ENCODE measurements around the gene C11orf42. TPM values are rescaled to one million over a fixed set of nuclear protein-coding genes. Genes with fewer than 3 reads are reported as not detected.

The C11orf42 gene
- total RNA-seq, 1 donor from 2014 or later, result not detected

- Histone ChIP-seq H3K27me3 (ENCODE audit: control insufficient read depth, insufficient read depth, low read length) (no peaks in the 10 kb centered on the region), H3K36me3 (ENCODE audit: control insufficient read depth, insufficient read depth, low read length) (no peaks in the 10 kb centered on the region), H3K4me3 (ENCODE audit: low read depth, low read length) (peak overlapping the region; percentile 89)
- no peak for DNase-seq (ENCODE audit: low read depth)
- TF ChIP-seq CTCF (IDR thresholded peaks at IDR 0.05; ENCODE audit: insufficient read depth, low read length, poor library complexity, severe bottlenecking), result no peak
Measured at GRCh38 chr11:6233984-6234386, 28.6 kb downstream of the C11orf42 start.

- H3K36me3 ChIP-seq (ENCODE audit: control insufficient read depth, insufficient read depth, low read length), result no peaks in the 10 kb centered on the region
- H3K27me3 ChIP-seq (ENCODE audit: control insufficient read depth, insufficient read depth, low read length), result no peaks in the 10 kb centered on the region
- DNase-seq (ENCODE audit: low read depth), result peak; percentile 97
- TF ChIP-seq CTCF (IDR thresholded peaks at IDR 0.05; ENCODE audit: insufficient read depth, low read length, poor library complexity, severe bottlenecking), result no peak
- H3K4me3 ChIP-seq (ENCODE audit: low read depth, low read length), result peak within 1 kb of the TSS; percentile 89
Measured at GRCh38 chr11:6234387-6235107, 29.2 kb downstream of the C11orf42 start, which contains the start of gene FHIP1B. Gene FHIP1B, minus strand, starts transcription at chr11:6234636. Its CDS starts 10,120 bp downstream, at chr11:6224516.

- Histone ChIP-seq H3K27me3 (ENCODE audit: control insufficient read depth, insufficient read depth, low read length) (no peaks in the 10 kb centered on the region), H3K36me3 (ENCODE audit: control insufficient read depth, insufficient read depth, low read length) (no peaks in the 10 kb centered on the region), H3K4me3 (ENCODE audit: low read depth, low read length) (no peak overlapping the region)
- no peak for DNase-seq (ENCODE audit: low read depth)
- no peak for TF ChIP-seq CTCF (IDR thresholded peaks at IDR 0.05; ENCODE audit: insufficient read depth, low read length, poor library complexity, severe bottlenecking)
Measured at GRCh38 chr11:6237266-6237665, 31.9 kb downstream of the C11orf42 start.

GRCh38 chr11:6237761-6238302 is 32.5 kb downstream of the C11orf42 start:
- no peak for DNase-seq (ENCODE audit: low read depth)
- H3K36me3 ChIP-seq (ENCODE audit: control insufficient read depth, insufficient read depth, low read length), result no peaks in the 10 kb centered on the region
- H3K4me3 ChIP-seq (ENCODE audit: low read depth, low read length), result no peak overlapping the region
- no peak for TF ChIP-seq CTCF (IDR thresholded peaks at IDR 0.05; ENCODE audit: insufficient read depth, low read length, poor library complexity, severe bottlenecking)
- H3K27me3 ChIP-seq (ENCODE audit: control insufficient read depth, insufficient read depth, low read length), result no peaks in the 10 kb centered on the region

GRCh38 chr11:6238902-6239301 is 33.5 kb downstream of the C11orf42 start, which contains the start of gene CNGA4:
Gene CNGA4, plus strand, starts transcription at chr11:6239089. Its CDS starts 118 bp downstream, at chr11:6239207.
- no peak for TF ChIP-seq CTCF (IDR thresholded peaks at IDR 0.05; ENCODE audit: insufficient read depth, low read length, poor library complexity, severe bottlenecking)
- H3K27me3 ChIP-seq (ENCODE audit: control insufficient read depth, insufficient read depth, low read length), result no peaks in the 10 kb centered on the region
- no peaks in the 10 kb centered on the region for H3K36me3 ChIP-seq (ENCODE audit: control insufficient read depth, insufficient read depth, low read length)
- no peak within 1 kb of the TSS for H3K4me3 ChIP-seq (ENCODE audit: low read depth, low read length)
- no peak for DNase-seq (ENCODE audit: low read depth)

Data from kidney epithelial cell (primary cell).